ENCODE data around the gene PLXDC2.

- TF ChIP-seq POLR2A (IDR thresholded peaks at IDR 0.05) (no peak), CTCF (IDR thresholded peaks at IDR 0.05) (no peak)
These were observed 71.9 kb downstream of the PLXDC2 start for GRCh38 chr10:19888061-19888660.
